GM12891 (cell line): ENCODE measurements around the gene KRT16.
A peak's percentile ranks its signal among the peaks of the same experiment; 100 is the strongest.
"Not testable (repeated sequence)": the region's sequence is repeated elsewhere in the genome, so short reads cannot be mapped to it uniquely, and the experiment has no call there.

Experiments used
- DNase-seq: peaks from one replicate; pipeline ENCODE4 v3.0.0; 2011; ENCODE audit warnings: low spot score; ENCODE audit not compliant: insufficient read length
- FAIRE-seq: peaks from 2 replicates; lab custom pipeline; 2011; peaks lifted over from hg19 to GRCh38; lab: Jason Lieb, UNC
- PAX5 ChIP-seq: IDR thresholded peaks from 2 replicates; pipeline ENCODE4 v1.6.1; 2011; ENCODE audit warnings: low read length, moderate library complexity, mild to moderate bottlenecking; ENCODE audit not compliant: insufficient read depth, severe bottlenecking
- POLR2A ChIP-seq: IDR thresholded peaks from 2 replicates; pipeline ENCODE4 v1.6.1; 2011; ENCODE audit warnings: low read depth, low read length, control low read depth
- POLR2AphosphoS5 ChIP-seq: IDR thresholded peaks from 2 replicates; pipeline ENCODE4 v1.6.1; 2011; ENCODE audit warnings: low read depth, low read length, control low read depth
- POU2F2 ChIP-seq: IDR thresholded peaks from 2 replicates; pipeline ENCODE4 v1.6.1; 2011; ENCODE audit warnings: low read depth, mild to moderate bottlenecking, control low read depth, low read length, moderate library complexity
- SPI1 ChIP-seq: IDR thresholded peaks from 2 replicates; pipeline ENCODE4 v1.6.1; 2011; ENCODE audit warnings: low read depth, low read length, control low read depth
- TAF1 ChIP-seq: IDR thresholded peaks from 2 replicates; pipeline ENCODE4 v1.6.1; 2011; ENCODE audit warnings: low read depth, low read length, control low read depth

KRT16 gene

DNA sequence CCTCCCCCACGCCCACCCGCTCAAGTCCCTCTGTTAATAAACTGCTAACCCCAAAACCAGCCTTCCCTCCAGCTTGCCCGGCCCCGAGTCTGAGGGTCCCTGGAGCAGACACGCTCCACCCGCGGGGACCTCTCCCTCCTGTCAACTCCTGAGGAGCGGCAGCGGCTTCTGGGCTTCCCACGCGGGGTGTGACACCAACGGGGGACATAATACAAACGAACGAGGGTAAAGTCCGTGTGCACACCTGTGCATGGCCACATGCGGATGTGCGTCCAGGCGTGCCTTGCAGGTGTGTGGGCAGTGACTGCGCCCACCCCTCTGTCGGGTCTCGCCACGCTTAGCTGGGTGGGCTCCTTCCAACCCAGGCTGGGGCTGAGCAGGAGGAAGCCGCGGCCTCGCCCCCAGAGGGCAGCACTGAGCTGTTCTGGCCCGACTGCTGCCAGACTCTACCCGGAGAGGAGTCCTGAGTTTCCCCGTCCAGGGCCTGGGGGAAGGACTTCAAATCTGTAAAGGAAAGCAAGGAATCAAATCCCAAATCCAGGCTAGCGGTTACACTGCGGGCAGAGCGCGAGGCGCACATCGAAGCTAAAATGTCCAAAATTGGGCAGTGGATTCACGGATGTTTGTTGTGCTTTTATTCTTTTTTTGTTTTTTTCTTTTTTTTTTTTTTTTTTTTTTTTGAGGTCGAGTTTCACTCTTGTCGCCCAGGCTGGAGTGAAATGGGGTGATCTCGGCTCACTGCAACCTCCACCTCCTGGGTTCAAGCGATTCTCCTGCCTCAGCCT is 36.0 kb upstream of the KRT16 start:
- TF ChIP-seq POLR2AphosphoS5, result no peak
- no peak for TF ChIP-seq SPI1
- TF ChIP-seq POLR2A, result no peak
- TF ChIP-seq POU2F2, result no peak
- no peak for TF ChIP-seq PAX5
- TF ChIP-seq TAF1, result no peak
- peak; percentile 93 for FAIRE-seq
- peak; percentile 88 for DNase-seq

DNA sequence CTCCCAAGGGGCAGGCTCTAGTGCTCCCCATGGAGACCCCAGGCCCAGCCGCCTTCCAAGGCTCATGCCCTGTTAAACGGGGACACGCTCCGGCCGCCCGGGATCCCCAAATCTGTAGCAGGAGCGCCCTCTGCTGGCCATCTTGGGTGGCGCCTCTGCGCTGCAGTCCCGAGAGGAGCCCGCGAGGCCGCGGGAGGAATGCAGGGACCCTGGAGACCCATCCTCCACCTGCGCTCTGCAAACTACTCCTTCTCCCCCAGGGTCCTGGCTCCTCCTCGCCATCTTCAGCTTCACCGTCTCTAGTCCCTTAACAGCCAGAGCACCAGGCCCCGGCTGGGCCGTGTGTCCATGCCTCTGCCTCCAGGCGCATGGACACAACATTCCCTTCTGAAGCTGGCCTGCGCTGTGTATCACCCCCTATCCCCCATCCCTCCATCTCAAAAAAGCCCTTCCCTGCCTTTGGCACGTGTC is 35.4 kb upstream of the KRT16 start:
- no peak for FAIRE-seq
- DNase-seq, result peak; percentile 89
- no peak for TF ChIP-seq POLR2A
- no peak for TF ChIP-seq POLR2AphosphoS5
- TF ChIP-seq PAX5, result no peak
- no peak for TF ChIP-seq POU2F2
- TF ChIP-seq SPI1, result no peak
- no peak for TF ChIP-seq TAF1

DNA sequence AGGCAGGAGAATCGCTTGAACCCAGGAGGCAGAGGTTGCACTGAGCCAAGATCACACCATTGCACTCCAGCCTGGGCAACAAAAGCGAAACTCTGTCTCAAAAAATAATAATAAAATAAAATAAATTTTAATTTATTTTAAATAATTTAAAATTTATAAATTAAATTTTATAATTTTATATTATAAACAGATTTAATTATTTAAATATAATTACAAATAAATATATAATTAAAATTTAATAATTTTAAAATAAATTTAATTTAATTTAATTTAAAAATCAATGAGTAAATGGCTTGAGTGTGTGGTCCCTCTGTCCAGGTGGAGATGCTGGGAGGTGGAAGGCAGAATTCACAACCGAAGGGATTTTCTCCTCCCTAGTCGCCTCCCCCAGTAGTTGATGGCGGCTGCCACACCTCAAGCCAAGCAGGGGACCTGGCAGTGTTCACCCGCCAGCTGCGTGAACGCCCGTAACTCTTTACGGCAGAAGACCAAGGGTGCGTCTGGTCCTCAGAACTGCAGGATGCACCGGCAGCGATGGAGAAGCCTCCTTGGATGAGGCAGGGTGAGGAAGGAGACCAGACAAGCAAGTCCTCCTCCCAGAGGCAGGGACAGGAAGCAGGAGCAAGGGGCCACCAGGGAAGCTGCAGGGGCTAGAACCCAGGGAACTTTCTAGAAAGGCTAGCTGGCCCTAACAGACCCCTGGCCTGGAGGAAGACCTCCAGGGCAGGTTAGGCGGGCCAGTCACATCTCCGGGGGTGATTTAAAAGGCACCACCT is 34.7 kb upstream of the KRT16 start:
- no peak for FAIRE-seq
- TF ChIP-seq PAX5 (no peak), TAF1 (no peak), POLR2AphosphoS5 (no peak), POLR2A (no peak), POU2F2 (no peak), SPI1 (no peak)
- DNase-seq, result no peak

DNA sequence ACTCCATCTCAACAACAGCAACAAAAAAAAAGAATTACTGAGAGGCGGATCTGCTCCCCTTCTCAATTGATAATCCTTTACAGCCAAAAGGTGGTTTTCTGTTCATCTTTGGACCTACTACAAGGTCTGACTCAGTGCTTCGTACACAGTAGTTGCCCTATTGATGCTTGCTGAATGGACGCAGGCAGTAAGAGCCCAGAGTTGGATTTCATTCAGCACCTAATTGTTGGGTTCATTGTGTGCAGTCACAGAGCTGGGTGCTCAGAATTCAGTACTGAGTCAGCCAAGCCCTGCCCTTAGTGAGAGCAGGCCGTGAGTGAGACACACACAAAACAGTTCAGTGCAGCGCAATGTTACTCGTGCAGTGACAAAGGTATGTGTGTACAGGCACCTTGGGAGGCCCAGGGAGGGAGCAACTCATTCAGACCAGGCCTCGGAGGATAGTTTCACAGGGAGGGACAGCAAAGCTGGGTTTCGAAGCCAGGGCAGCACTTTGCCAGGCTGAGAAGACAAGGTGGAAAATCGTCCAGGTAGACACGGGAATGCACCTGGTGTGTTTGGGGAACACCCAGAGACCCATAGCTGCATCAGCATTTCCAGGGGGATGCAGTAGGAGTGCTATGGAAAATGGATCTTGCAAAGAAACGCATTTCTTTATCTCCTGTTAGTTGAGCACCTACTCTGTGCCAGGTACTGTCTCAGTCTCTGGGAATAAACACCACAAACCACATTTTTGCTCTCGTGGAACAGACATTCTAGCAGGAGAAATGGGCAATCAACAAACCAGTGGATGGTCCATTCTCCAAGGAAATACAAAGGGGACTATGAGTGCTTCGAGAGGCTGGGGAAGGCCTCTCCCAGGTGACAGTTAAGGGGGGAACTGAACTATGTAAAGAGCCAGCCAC is 29.9 kb upstream of the KRT16 start:
- FAIRE-seq (no peak), DNase-seq (no peak)
- TF ChIP-seq POU2F2 (no peak), PAX5 (no peak), POLR2AphosphoS5 (no peak), POLR2A (no peak), TAF1 (no peak), SPI1 (no peak)

DNA sequence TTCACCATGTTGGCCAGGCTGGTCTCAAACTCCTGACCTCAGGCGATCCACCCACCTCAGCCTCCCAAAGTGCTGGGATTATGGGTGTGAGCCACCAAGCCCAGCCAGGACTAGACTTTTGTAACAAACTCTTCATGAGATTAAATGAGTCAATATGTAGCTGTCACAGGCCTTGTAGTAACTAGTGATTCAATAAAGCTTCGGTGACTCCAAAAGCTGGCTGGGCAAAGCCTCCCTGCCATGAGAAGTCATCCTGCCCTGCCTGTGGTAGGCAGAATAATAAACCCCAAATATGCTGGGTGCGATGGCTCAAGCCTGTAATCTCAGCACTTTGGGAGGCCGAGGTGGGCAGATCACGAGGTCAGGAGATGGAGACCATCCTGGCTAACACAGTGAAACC is 28.0 kb upstream of the KRT16 start:
- not testable (repeated sequence) for FAIRE-seq, DNase-seq

DNA sequence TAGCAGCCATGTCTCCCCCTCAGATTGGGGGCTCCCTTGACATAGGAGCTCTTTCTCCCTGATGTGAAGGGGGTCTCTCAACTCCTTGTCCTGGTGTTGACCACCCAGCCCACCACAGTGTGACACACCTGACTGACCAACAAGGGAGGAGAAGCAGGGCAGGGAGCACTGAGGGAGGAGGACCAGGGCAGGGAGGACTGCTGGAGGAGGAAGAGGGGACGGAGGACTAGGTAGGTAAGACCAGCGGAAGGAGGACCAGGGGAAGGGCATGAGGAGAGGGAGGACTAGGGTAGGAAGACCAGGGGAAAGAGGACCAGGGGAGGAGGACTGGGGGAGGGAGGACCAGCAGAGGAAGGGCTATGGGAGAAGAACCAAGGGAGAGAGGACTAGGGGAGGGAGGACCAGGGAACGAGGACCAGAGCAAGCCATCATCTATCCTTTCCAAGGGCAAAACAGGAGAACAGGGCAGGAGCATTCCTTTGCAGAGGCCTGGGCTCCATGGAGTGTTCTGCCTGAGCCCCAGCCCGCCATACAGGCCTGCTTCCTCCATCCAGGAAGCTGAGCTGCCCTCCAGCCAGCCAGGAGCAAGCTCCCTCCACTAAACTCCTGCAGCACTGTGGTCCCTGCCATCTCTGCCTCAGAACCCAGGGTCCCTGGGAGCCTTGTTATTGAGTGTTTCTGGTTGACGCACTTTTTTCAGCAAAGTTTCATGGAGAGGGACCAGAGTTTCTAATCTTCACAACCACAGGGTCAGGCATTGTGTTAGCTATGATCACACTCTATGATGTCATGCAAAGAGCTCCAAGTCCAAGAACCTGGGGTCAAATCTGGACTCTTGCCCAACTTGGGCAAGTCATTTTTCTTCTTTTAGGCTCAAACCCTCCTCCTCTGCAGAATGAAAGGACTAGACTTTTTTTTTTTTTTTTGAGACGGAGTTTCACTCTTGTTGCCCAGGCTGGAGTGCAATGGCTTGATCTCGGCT is 27.2 kb upstream of the KRT16 start:
- DNase-seq (no peak), FAIRE-seq (no peak)
- no peak for TF ChIP-seq PAX5
- no peak for TF ChIP-seq TAF1
- TF ChIP-seq POU2F2, result no peak
- no peak for TF ChIP-seq SPI1
- no peak for TF ChIP-seq POLR2AphosphoS5
- TF ChIP-seq POLR2A, result no peak

DNA sequence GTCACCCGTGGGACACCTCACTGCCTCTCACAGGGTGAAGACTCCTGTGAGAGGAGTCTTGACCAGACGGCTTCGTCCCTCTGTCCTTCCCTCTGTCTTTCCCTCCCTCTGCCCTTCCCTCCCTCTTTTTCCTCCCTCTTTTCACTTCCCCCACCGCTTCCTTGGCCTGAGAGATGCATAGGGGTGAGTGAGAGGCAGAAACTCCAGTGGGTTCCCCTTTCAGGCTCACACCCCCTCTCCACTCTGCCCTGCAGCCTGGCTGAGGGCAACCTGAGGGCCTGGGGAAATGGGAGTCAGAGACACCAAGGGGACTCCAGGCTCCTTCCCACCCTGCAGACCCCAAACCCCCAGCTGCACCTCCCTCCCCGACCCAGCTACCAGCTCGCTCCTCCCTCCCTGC is 26.4 kb upstream of the KRT16 start:
- no peak for DNase-seq
- no peak for TF ChIP-seq SPI1
- TF ChIP-seq PAX5, result no peak
- no peak for TF ChIP-seq POLR2AphosphoS5
- no peak for TF ChIP-seq POLR2A
- no peak for TF ChIP-seq TAF1
- TF ChIP-seq POU2F2, result no peak
- no peak for FAIRE-seq

DNA sequence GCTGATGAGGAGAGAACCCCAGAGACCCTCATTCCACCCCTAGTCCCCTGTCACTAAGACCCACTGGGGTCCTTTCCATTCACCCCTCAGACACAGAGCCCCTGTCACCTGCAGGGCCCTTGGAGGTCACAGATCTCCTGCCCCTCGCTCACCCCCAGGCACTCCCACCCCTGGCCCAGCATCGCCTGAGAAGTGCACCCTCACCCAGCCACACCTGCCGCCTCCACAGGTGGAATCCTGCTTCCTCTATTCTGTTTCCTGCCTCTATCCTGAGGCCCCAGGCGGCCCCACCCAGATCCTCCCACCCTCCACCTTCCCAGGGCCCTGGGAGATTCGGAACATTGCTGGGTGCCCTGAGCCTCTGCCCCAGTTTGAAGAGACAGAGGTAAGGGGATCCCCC is 25.6 kb upstream of the KRT16 start:
- DNase-seq, result no peak
- TF ChIP-seq SPI1, result no peak
- no peak for FAIRE-seq

DNA sequence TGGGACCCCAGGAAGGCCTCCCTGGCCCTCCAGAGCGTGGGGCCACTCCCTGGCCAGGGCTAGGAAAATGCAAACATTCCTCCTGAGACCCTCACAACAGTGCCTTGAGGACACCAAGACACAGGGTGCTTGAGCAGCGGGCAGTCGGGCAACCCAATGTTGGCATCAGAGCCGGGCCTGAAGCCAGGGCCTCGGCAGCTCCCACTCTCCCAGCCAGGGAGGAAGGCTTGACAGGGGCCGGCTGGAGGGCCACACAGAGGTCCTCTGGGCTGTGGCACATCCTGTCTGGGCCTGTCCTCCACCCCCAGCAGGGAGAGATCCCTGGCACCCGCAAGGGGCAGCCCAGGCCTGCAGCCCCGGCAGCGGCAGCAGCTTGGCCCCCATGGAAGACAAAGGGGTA is 24.1 kb upstream of the KRT16 start:
- TF ChIP-seq SPI1 (no peak), TAF1 (no peak), POLR2A (no peak), POLR2AphosphoS5 (no peak), POU2F2 (no peak), PAX5 (no peak)
- DNase-seq (no peak), FAIRE-seq (no peak)
